ENCODE data around the gene LINGO3.
"Not testable (repeated sequence)": the region's sequence is repeated elsewhere in the genome, so short reads cannot be mapped to it uniquely, and the experiment has no call there.

LINGO3 gene

GRCh38 chr19:2302319-2303210 is 5.4 kb downstream of the LINGO3 start:
- DNase-seq, result no peak

- DNase-seq, result no peak
Measured at GRCh38 chr19:2300533-2300932, 7.4 kb downstream of the LINGO3 start.

GRCh38 chr19:2296141-2296540 is 11.8 kb downstream of the LINGO3 start:
- no peak for DNase-seq

GRCh38 chr19:2294687-2295335 is 13.1 kb downstream of the LINGO3 start:
- DNase-seq, result no peak

- DNase-seq, result no peak
Measured at GRCh38 chr19:2291185-2291751, 16.7 kb downstream of the LINGO3 start.

GRCh38 chr19:2290441-2291184 is 17.3 kb downstream of the LINGO3 start:
- DNase-seq, result no peak

- DNase-seq, result no peak
Measured at GRCh38 chr19:2289714-2290435, 18.1 kb downstream of the LINGO3 start.

GRCh38 chr19:2288818-2289713 is 18.9 kb downstream of the LINGO3 start:
- DNase-seq, result no peak

- no peak for DNase-seq
Measured at GRCh38 chr19:2288338-2288817, 19.6 kb downstream of the LINGO3 start.

GRCh38 chr19:2287585-2288337 is 20.2 kb downstream of the LINGO3 start:
- no peak for DNase-seq

GRCh38 chr19:2286402-2287140 is 21.4 kb downstream of the LINGO3 start:
- no peak for DNase-seq

GRCh38 chr19:2283835-2284507 is 24.0 kb downstream of the LINGO3 start:
- DNase-seq, result no peak

GRCh38 chr19:2282862-2283237 is 25.1 kb downstream of the LINGO3 start:
- no peak for DNase-seq

GRCh38 chr19:2282062-2282861 is 25.7 kb downstream of the LINGO3 start, which contains the start of gene PEAK3:
TSS of gene PEAK3 (minus strand) at chr19:2282175. CDS start at chr19:2280931, 1,244 bp downstream.
- no peak for DNase-seq

- not testable (repeated sequence) for DNase-seq
Measured at GRCh38 chr19:2281265-2282061, 26.5 kb downstream of the LINGO3 start.

- no peak for DNase-seq
Measured at GRCh38 chr19:2280633-2281264, 27.2 kb downstream of the LINGO3 start.
